HEK293 (cell line): ENCODE results near the gene ZSWIM3.
A peak's percentile ranks its signal among the peaks of the same experiment; 100 is the strongest.

Experiments
- GFI1B ChIP-seq: fragments of 450-650 bp; formaldehyde crosslinking; IDR thresholded peaks from 2 replicates; pipeline ENCODE4 v1.5.1; 2016; ENCODE audit warnings: missing biosample characterization, missing genetic modification characterization
- GLIS2 ChIP-seq: fragments of 450-650 bp; formaldehyde crosslinking; IDR thresholded peaks from 2 replicates; pipeline ENCODE4 v1.5.1; 2016; ENCODE audit warnings: missing biosample characterization, missing genetic modification characterization
- SETDB1 ChIP-seq: IDR thresholded peaks from one replicate; pipeline ENCODE4 v1.6.1; 2017; ENCODE audit warnings: mild to moderate bottlenecking, low read length, moderate library complexity, mixed read lengths; ENCODE audit not compliant: insufficient read length
- SP2 ChIP-seq: fragments of 450-650 bp; formaldehyde crosslinking; IDR thresholded peaks from 2 replicates; pipeline ENCODE4 v1.5.1; 2016; ENCODE audit warnings: missing biosample characterization, missing genetic modification characterization
- ZBTB10 ChIP-seq: fragments of 450-650 bp; formaldehyde crosslinking; IDR thresholded peaks from 2 replicates; pipeline ENCODE4 v1.5.1; 2016; ENCODE audit warnings: missing biosample characterization, missing genetic modification characterization
- ZBTB11 ChIP-seq: fragments of 450-650 bp; formaldehyde crosslinking; conservative IDR thresholded peaks from 2 replicates; pipeline ENCODE4 v1.5.1; 2016; ENCODE audit warnings: low read depth, missing biosample characterization, missing genetic modification characterization
- ZBTB7A ChIP-seq: fragments of 450-650 bp; formaldehyde crosslinking; IDR thresholded peaks from 2 replicates; pipeline ENCODE4 v1.5.1; 2016; ENCODE audit warnings: low read depth, missing biosample characterization, missing genetic modification characterization
- ZFP3 ChIP-seq: fragments of 450-650 bp; formaldehyde crosslinking; IDR thresholded peaks from 2 replicates; pipeline ENCODE4 v1.5.1; 2016; ENCODE audit warnings: low read depth, missing biosample characterization, missing genetic modification characterization
- ZNF10 ChIP-seq: fragments of 450-650 bp; formaldehyde crosslinking; IDR thresholded peaks from 2 replicates; pipeline ENCODE4 v1.5.1; 2017; ENCODE audit warnings: missing biosample characterization, missing genetic modification characterization
- ZNF132 ChIP-seq: fragments of 450-650 bp; formaldehyde crosslinking; IDR thresholded peaks from 2 replicates; pipeline ENCODE4 v1.5.1; 2017; ENCODE audit warnings: missing biosample characterization, missing genetic modification characterization, borderline replicate concordance
- ZNF169 ChIP-seq: fragments of 450-650 bp; formaldehyde crosslinking; IDR thresholded peaks from 2 replicates; pipeline ENCODE4 v1.5.1; 2016; ENCODE audit warnings: missing biosample characterization, missing genetic modification characterization
- ZNF174 ChIP-seq: fragments of 450-650 bp; formaldehyde crosslinking; IDR thresholded peaks from 2 replicates; pipeline ENCODE4 v1.5.0; 2017; ENCODE audit warnings: missing biosample characterization, mild to moderate bottlenecking, missing genetic modification characterization
- ZNF19 ChIP-seq: fragments of 450-650 bp; formaldehyde crosslinking; IDR thresholded peaks from 2 replicates; pipeline ENCODE4; 2016; ENCODE audit warnings: missing biosample characterization, missing genetic modification characterization, low read depth
- ZNF239 ChIP-seq: fragments of 450-650 bp; formaldehyde crosslinking; IDR thresholded peaks from 2 replicates; pipeline ENCODE4 v1.5.1; 2016; ENCODE audit warnings: missing biosample characterization, missing genetic modification characterization
- ZNF280C ChIP-seq: fragments of 450-650 bp; formaldehyde crosslinking; IDR thresholded peaks from 2 replicates; pipeline ENCODE4 v1.5.1; 2016; ENCODE audit warnings: missing biosample characterization, missing genetic modification characterization
- ZNF398 ChIP-seq: fragments of 450-650 bp; formaldehyde crosslinking; IDR thresholded peaks from 2 replicates; pipeline ENCODE4 v1.5.1; 2017; ENCODE audit warnings: missing biosample characterization, missing genetic modification characterization
- ZNF404 ChIP-seq: fragments of 450-650 bp; formaldehyde crosslinking; IDR thresholded peaks from 2 replicates; pipeline ENCODE4 v1.5.1; 2017; ENCODE audit warnings: missing biosample characterization, missing genetic modification characterization
- ZNF530 ChIP-seq: fragments of 450-650 bp; formaldehyde crosslinking; IDR thresholded peaks from 2 replicates; pipeline ENCODE4 v1.5.1; 2016; ENCODE audit warnings: low read depth, missing biosample characterization, missing genetic modification characterization
- ZNF549 ChIP-seq: fragments of 450-650 bp; IDR thresholded peaks from 2 replicates; pipeline ENCODE4 v1.5.1; 2018; ENCODE audit warnings: missing biosample characterization, missing genetic modification characterization, mild to moderate bottlenecking, inconsistent platforms, moderate library complexity
- ZNF555 ChIP-seq: fragments of 450-650 bp; formaldehyde crosslinking; conservative IDR thresholded peaks from 2 replicates; pipeline ENCODE4 v1.5.1; 2017; ENCODE audit warnings: missing biosample characterization, mild to moderate bottlenecking, missing genetic modification characterization, inconsistent platforms
- ZNF571 ChIP-seq: fragments of 450-650 bp; formaldehyde crosslinking; IDR thresholded peaks from 2 replicates; pipeline ENCODE4 v1.5.0; 2017; ENCODE audit warnings: missing biosample characterization, missing genetic modification characterization
- ZNF626 ChIP-seq: fragments of 450-650 bp; sonication (Bioruptor Pico); formaldehyde crosslinking; IDR thresholded peaks from 2 replicates; pipeline ENCODE4 v1.5.1; 2018; ENCODE audit warnings: missing biosample characterization, missing genetic modification characterization, inconsistent platforms
- ZNF629 ChIP-seq: fragments of 450-650 bp; formaldehyde crosslinking; IDR thresholded peaks from 2 replicates; pipeline ENCODE4 v1.5.1; 2017; ENCODE audit warnings: missing biosample characterization, missing genetic modification characterization
- ZNF639 ChIP-seq: fragments of 450-650 bp; formaldehyde crosslinking; IDR thresholded peaks from 2 replicates; pipeline ENCODE4 v1.5.1; 2016; ENCODE audit warnings: missing biosample characterization, missing genetic modification characterization
- ZNF660 ChIP-seq: fragments of 450-650 bp; IDR thresholded peaks from 2 replicates; pipeline ENCODE4 v1.5.1; 2018; ENCODE audit warnings: missing biosample characterization, mild to moderate bottlenecking, missing genetic modification characterization
- ZNF692 ChIP-seq: fragments of 450-650 bp; formaldehyde crosslinking; IDR thresholded peaks from 2 replicates; pipeline ENCODE4 v1.5.1; 2016; ENCODE audit warnings: missing biosample characterization, missing genetic modification characterization
- ZNF701 ChIP-seq: fragments of 450-650 bp; formaldehyde crosslinking; IDR thresholded peaks from 2 replicates; pipeline ENCODE4 v1.5.1; 2016; ENCODE audit warnings: missing biosample characterization, missing genetic modification characterization

The ZSWIM3 gene

GRCh38 chr20:45833030-45833882 is 24.2 kb upstream of the ZSWIM3 start, which contains the start of gene SNX21 (continued):
- TF ChIP-seq ZNF639 (tag by site-specific recombination) (no peak), SP2 (peak; percentile 78), ZNF692 (no peak), ZNF239 (no peak), SETDB1 (no peak), ZNF398 (tag by site-specific recombination) (no peak; the same call in 1 of the 2 replicates), ZNF571 (no peak), ZNF660 (tag by site-specific recombination) (no peak), ZFP3 (tag by site-specific recombination) (no peak), GLIS2 (tag by site-specific recombination) (no peak), GFI1B (no peak), ZBTB11 (tag by site-specific recombination) (no peak), ZNF10 (tag by site-specific recombination) (no peak), ZNF174 (tag by site-specific recombination) (no peak), ZNF530 (tag by site-specific recombination) (no peak), ZNF19 (tag by site-specific recombination) (no peak), ZNF555 (tag by site-specific recombination) (no peak), ZNF549 (tag by site-specific recombination) (no peak), ZNF169 (tag by site-specific recombination) (no peak), ZNF132 (tag by site-specific recombination) (no peak), ZNF280C (no peak), ZBTB10 (tag by site-specific recombination) (no peak), ZBTB7A (tag by site-specific recombination) (no peak), ZNF404 (tag by site-specific recombination) (no peak), ZNF626 (no peak), ZNF701 (tag by site-specific recombination) (no peak), ZNF629 (tag by site-specific recombination) (peak; percentile 59)
